ENCODE data around the gene MBLAC1. TPM values are rescaled to one million over a fixed set of nuclear protein-coding genes. Genes with fewer than 3 reads are reported as not detected.
A peak's percentile ranks its signal among the peaks of the same experiment; 100 is the strongest.

MBLAC1 gene
- total RNA-seq, 2 experiments from 2014 or later, result 1.6 to 2.2 TPM

Small RNA genes lying within 50 kb of the gene (microRNA-seq; reads per million reads assigned to microRNA genes)
- gene MIR106B (ENCODE audit: borderline replicate concordance), result 8,394 reads per million, percentile 96 among the genes with 10 or more reads in this experiment
- gene MIR25 (ENCODE audit: borderline replicate concordance), result 683 reads per million, percentile 83 among the genes with 10 or more reads in this experiment
- not detected for gene MIR4658 (ENCODE audit: borderline replicate concordance)
- 11,183 reads per million, percentile 97 among the genes with 10 or more reads in this experiment for gene MIR93 (ENCODE audit: borderline replicate concordance)

Other genes starting within 250 kb of the MBLAC1 start
- gene OR2AE1, start 249.9 kb upstream of the MBLAC1 start, total RNA-seq, result not detected
- 10 to 100 TPM; 23.9 to 25.7 TPM for gene TRIM4, start 207.4 kb upstream of the MBLAC1 start, total RNA-seq
- gene GJC3, start 197.3 kb upstream of the MBLAC1 start, total RNA-seq, result 1 to 10 TPM in 1 of 2 experiments, under 1 TPM in 1; 0.73 to 1.1 TPM
- gene AZGP1, start 150.9 kb upstream of the MBLAC1 start, total RNA-seq, result not detected
- 10 to 100 TPM; 45.2 to 62.9 TPM for gene ZKSCAN1, start 111.4 kb upstream of the MBLAC1 start, total RNA-seq
- gene ZSCAN21, start 77.2 kb upstream of the MBLAC1 start, total RNA-seq, result 1 to 10 TPM; 6.4 to 7.4 TPM
- 10 to 100 TPM; 18.8 to 19.0 TPM for gene ZNF3, start 45.2 kb upstream of the MBLAC1 start, total RNA-seq
- gene COPS6, start 38.0 kb upstream of the MBLAC1 start, total RNA-seq, result 10 to 100 TPM; 88.6 to 89.0 TPM
- 100 to 1,000 TPM; 411 to 429 TPM for gene MCM7, start 25.6 kb upstream of the MBLAC1 start, total RNA-seq
- 10 to 100 TPM in 1 of 2 experiments, 1 to 10 TPM in 1; 8.8 to 10.4 TPM for gene AP4M1, start 25.3 kb upstream of the MBLAC1 start, total RNA-seq
- gene TAF6, start 7.6 kb upstream of the MBLAC1 start, total RNA-seq, result 10 to 100 TPM; 54.3 to 59.5 TPM
- 10 to 100 TPM; 11.0 to 14.0 TPM for gene CNPY4, start 7.3 kb upstream of the MBLAC1 start, total RNA-seq
- gene LAMTOR4, start 22.0 kb downstream of the MBLAC1 start, total RNA-seq, result 100 to 1,000 TPM in 1 of 2 experiments, 10 to 100 TPM in 1; 69.6 to 120 TPM
- 10 to 100 TPM; 15.0 to 17.6 TPM for gene TRAPPC14, start 31.8 kb downstream of the MBLAC1 start, total RNA-seq
- 1 to 10 TPM; 4.6 to 7.2 TPM for gene GAL3ST4, start 41.6 kb downstream of the MBLAC1 start, total RNA-seq
- gene GPC2, start 50.4 kb downstream of the MBLAC1 start, total RNA-seq, result 1 to 10 TPM; 5.3 to 6.1 TPM
- 10 to 100 TPM; 24.7 to 28.3 TPM for gene STAG3, start 51.0 kb downstream of the MBLAC1 start, total RNA-seq
- gene PVRIG, start 93.0 kb downstream of the MBLAC1 start, total RNA-seq, result 10 to 100 TPM; 26.9 to 27.7 TPM
- gene SPDYE3, start 180.7 kb downstream of the MBLAC1 start, total RNA-seq, result not detected
- 10 to 100 TPM; 30.5 to 37.5 TPM for gene PILRB, start 231.2 kb downstream of the MBLAC1 start, total RNA-seq
- under 1 TPM; 0.80 to 0.90 TPM for gene PILRA, start 246.5 kb downstream of the MBLAC1 start, total RNA-seq